Spinal cord (tissue), 10 donors: ENCODE data around the gene ARHGEF33. TPM values are rescaled to one million over a fixed set of nuclear protein-coding genes. Genes with fewer than 3 reads are reported as not detected.

Experiments
- DNase-seq, 6 donors: peaks; one replicate each; pipeline versions ENCODE4 v3.0.0 to v3.0.0-alpha.2; 2013 to 2015; ENCODE audit warnings: low spot score in 6 of 6, low read depth in 4 of 6
- H3K27ac ChIP-seq: one replicate; pipeline ENCODE4 v1.5.1; 2013; ENCODE audit warnings: low read depth, low read length, control low read depth
- H3K27me3 ChIP-seq: one replicate; pipeline ENCODE4 v1.6.1; 2013; ENCODE audit warnings: low read length; ENCODE audit not compliant: control insufficient read depth, insufficient read depth
- H3K36me3 ChIP-seq: one replicate; pipeline ENCODE4 v1.6.1; 2013; ENCODE audit warnings: low read length; ENCODE audit not compliant: control insufficient read depth, insufficient read depth
- H3K4me1 ChIP-seq: one replicate; pipeline ENCODE4 v1.6.1; 2013; ENCODE audit warnings: low read length; ENCODE audit not compliant: control insufficient read depth, insufficient read depth
- H3K4me3 ChIP-seq: one replicate; pipeline ENCODE4 v1.5.1; 2013; ENCODE audit warnings: low read depth, low read length, control low read depth
- H3K9me3 ChIP-seq: one replicate; pipeline ENCODE4 v1.6.1; 2013; ENCODE audit warnings: low read length; ENCODE audit not compliant: control insufficient read depth, insufficient read depth
- WGBS: methylation state at CpG from one replicate; pipeline ENCODE4 v1.1.5; 2013; ENCODE audit warnings: missing lambda C conversion rate; ENCODE audit not compliant: insufficient coverage; 5-methylcytosine and 5-hydroxymethylcytosine counted together
- polyA plus RNA-seq, 2 donors: library from polyadenylated mRNA; unstranded; fragments of 120-200 nt; gene quantifications; one replicate each; pipeline ENCODE4 v1.2.1, GENCODE V29; 2013; ENCODE audit not compliant: insufficient read length in 2 of 2
- total RNA-seq, 2 donors: library from RNA; depleted of rRNA in 1 of 2; stranded (reverse); fragments of 120-200 nt in 1 of 2; fragments of >200 nt in 1 of 2; gene quantifications; one replicate each; pipeline versions ENCODE4 v1.2.3 to v1.2.4, GENCODE V29; 2013 to 2014
- donor health status: healthy.

ARHGEF33 gene
- total and polyA plus RNA-seq, 4 donors = 4.0 to 5.5 (median 4.7) TPM

DNA sequence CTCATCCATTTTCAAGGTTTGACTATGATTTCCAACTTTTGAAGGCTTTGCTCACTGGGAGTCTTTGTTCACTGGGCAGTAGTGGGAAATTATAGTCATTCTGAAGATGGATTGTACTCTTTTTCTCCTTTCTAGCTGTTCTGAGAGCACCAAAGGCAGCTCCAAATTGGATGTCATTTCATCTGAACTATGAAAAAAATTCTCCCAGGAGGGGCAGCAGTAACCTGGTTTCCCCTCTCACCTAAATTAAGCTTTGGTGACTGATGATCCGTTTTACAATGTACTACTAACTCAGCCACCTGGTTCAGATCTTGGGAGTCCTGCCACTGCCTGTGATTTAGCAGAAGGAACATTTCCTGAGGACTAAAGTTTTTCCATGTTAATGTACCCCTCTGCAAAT is 17.6 kb downstream of the ARHGEF33 start:
- Histone ChIP-seq H3K9me3 (no peaks in the 10 kb centered on the region), H3K27me3 (no peaks in the 10 kb centered on the region), H3K27ac (no peak overlapping the region), H3K36me3 (no peaks in the 10 kb centered on the region), H3K4me3 (no peak overlapping the region), H3K4me1 (no peaks in the 10 kb centered on the region)
- peak in 1 of 6 donors; percentile 18 for DNase-seq
- no CpG with 5 or more reads among the region's 1 CpG for WGBS

DNA sequence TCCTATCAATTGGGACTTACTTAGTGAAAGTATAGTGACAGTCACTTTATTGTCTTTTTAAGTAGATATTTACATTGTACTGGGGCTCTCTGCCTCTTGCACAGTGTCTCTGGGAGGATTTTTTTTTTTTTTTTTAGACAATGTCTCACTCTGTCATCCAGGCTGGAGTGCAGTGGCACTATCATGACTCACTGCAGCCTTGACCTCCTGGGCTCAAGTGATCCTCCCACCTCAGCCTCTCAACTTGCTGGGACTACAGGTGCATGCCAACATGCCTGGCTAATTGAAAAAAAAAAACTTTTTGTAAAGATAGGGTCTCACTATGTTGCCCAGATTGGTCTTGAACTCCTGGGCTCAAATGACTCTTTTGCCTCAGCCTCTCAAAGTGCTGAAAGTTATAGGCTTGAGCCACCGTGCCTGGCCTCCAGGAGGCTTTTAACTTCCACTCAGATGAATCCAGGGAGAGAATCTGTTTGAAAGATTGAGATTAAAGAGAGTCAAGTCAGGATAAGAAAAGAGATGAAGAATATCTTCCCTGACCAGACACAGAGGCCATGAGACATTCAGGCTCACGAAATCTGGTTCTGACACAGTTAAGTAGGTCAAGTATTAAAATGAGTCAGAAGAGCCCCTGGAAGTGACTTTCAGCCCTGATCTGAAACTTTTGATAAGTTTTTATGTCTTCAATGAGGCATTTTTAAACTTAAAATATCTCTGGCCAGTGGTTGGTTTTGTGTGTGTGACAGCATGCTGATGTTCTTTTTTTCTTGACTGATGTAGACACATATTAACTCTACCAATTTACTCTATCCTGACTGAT is 18.3 kb downstream of the ARHGEF33 start:
- Histone ChIP-seq H3K4me1 (no peaks in the 10 kb centered on the region), H3K4me3 (no peak overlapping the region), H3K27me3 (no peaks in the 10 kb centered on the region), H3K27ac (no peak overlapping the region), H3K36me3 (no peaks in the 10 kb centered on the region), H3K9me3 (no peaks in the 10 kb centered on the region)
- 100% methylated on average over 1 of the region's 2 CpGs for WGBS
- no peak for DNase-seq

GRCh38 chr2:38909872-38910271 is 20.2 kb downstream of the ARHGEF33 start:
- Histone ChIP-seq H3K27me3 (no peaks in the 10 kb centered on the region), H3K36me3 (no peaks in the 10 kb centered on the region), H3K9me3 (no peaks in the 10 kb centered on the region), H3K4me3 (no peak overlapping the region), H3K27ac (no peak overlapping the region), H3K4me1 (no peaks in the 10 kb centered on the region)
- no CpG with 5 or more reads among the region's 1 CpG for WGBS
- no peak for DNase-seq

GRCh38 chr2:38911191-38911590 is 21.5 kb downstream of the ARHGEF33 start:
- H3K36me3 ChIP-seq = no peaks in the 10 kb centered on the region
- DNase-seq = peak in 1 of 6 donors; percentile 49
- H3K4me1 ChIP-seq = no peaks in the 10 kb centered on the region
- H3K27ac ChIP-seq = no peak overlapping the region
- H3K9me3 ChIP-seq = no peaks in the 10 kb centered on the region
- H3K27me3 ChIP-seq = no peaks in the 10 kb centered on the region
- no CpG with 5 or more reads among the region's 1 CpG for WGBS
- H3K4me3 ChIP-seq = no peak overlapping the region

DNA sequence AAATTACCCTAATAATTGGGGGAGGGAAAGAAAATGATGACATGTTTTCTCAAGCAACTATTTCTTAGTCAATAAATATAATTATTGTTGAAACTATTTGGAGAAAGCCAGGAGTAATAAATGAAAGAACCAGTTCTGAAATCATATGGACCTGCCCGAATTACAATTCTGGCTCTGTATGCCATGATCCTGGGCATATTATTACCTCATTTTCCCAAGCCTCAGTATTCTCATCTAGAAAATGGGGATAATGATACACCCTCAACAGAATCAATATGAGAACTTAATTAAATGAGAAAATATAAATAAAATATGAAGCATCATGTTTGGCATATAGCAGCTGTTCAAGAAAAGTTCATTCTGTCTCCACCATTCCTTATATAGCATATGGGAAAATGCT is 22.9 kb downstream of the ARHGEF33 start:
- no CpG with 5 or more reads among the region's 1 CpG for WGBS
- no peaks in the 10 kb centered on the region for H3K36me3 ChIP-seq
- H3K4me1 ChIP-seq = no peaks in the 10 kb centered on the region
- H3K27me3 ChIP-seq = no peaks in the 10 kb centered on the region
- H3K9me3 ChIP-seq = no peaks in the 10 kb centered on the region
- H3K27ac ChIP-seq = no peak overlapping the region
- no peak for DNase-seq
- no peak overlapping the region for H3K4me3 ChIP-seq

DNA sequence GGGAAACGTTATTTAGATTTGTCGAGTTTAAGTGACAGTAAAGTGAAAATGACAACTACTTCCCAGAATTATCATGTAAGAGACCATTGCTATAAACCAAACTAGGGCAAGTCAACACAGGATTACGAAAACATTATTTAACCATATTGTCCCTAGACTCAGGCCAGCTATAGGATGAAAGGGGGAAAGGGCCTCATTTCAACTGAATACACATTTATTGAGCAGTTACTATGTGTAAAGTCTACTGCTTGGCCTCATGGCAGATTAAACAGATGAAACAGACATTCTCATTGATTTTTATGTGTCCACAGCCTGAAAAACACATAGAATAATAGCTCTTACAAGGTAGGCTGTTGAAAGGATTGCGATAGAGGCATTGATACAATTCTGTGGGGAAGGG is 32.7 kb downstream of the ARHGEF33 start:
- H3K4me3 ChIP-seq = no peak overlapping the region
- no peak overlapping the region for H3K27ac ChIP-seq
- H3K36me3 ChIP-seq = no peaks in the 10 kb centered on the region
- 100% methylated on average over 1 of the region's 4 CpGs for WGBS
- no peaks in the 10 kb centered on the region for H3K9me3 ChIP-seq
- no peaks in the 10 kb centered on the region for H3K27me3 ChIP-seq
- no peak for DNase-seq
- H3K4me1 ChIP-seq = no peaks in the 10 kb centered on the region

- Histone ChIP-seq H3K4me1 (no peaks in the 10 kb centered on the region), H3K36me3 (no peaks in the 10 kb centered on the region), H3K27ac (no peak overlapping the region), H3K27me3 (no peaks in the 10 kb centered on the region), H3K9me3 (no peaks in the 10 kb centered on the region), H3K4me3 (no peak overlapping the region)
- no peak for DNase-seq
- no CpG with 5 or more reads among the region's 2 CpGs for WGBS
Observed at GRCh38 chr2:38922902-38923301, 33.2 kb downstream of the ARHGEF33 start.

DNA sequence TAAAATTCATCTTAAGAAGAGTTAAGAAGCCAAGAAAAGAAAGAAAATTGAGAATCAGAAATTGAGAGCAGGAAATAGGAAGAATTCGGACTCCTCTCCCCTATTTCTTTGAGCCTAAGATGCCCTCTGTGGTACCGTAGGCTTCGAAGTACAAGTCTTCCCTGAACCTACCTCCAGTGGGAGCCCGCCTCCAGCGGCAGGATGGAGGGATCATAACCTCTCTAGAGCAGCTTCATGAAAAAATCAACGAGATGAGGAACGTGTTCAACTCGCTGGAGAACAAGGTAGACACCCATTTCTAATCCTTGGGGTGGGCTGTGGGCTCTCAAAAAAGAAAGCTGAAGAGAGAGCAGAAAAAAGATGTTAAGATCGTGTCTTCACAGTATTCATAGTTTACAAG is 36.3 kb downstream of the ARHGEF33 start:
- H3K4me3 ChIP-seq = no peak overlapping the region
- no peaks in the 10 kb centered on the region for H3K36me3 ChIP-seq
- 56% methylated on average over 7 of the region's 9 CpGs for WGBS
- no peaks in the 10 kb centered on the region for H3K4me1 ChIP-seq
- no peak for DNase-seq
- H3K27ac ChIP-seq = no peak overlapping the region
- H3K9me3 ChIP-seq = no peaks in the 10 kb centered on the region
- H3K27me3 ChIP-seq = no peaks in the 10 kb centered on the region

- Histone ChIP-seq H3K36me3 (no peaks in the 10 kb centered on the region), H3K9me3 (no peaks in the 10 kb centered on the region), H3K4me1 (no peaks in the 10 kb centered on the region), H3K27ac (no peak overlapping the region), H3K4me3 (no peak overlapping the region), H3K27me3 (no peaks in the 10 kb centered on the region)
- DNase-seq = no peak
- WGBS = no CpG with 5 or more reads among the region's 2 CpGs
Observed at GRCh38 chr2:38930600-38930999, 40.9 kb downstream of the ARHGEF33 start.

GRCh38 chr2:38932586-38932985 is 42.9 kb downstream of the ARHGEF33 start:
- Histone ChIP-seq H3K9me3 (no peaks in the 10 kb centered on the region), H3K4me1 (no peaks in the 10 kb centered on the region), H3K27ac (no peak overlapping the region), H3K36me3 (no peaks in the 10 kb centered on the region), H3K27me3 (no peaks in the 10 kb centered on the region), H3K4me3 (no peak overlapping the region)
- no peak for DNase-seq
- WGBS = no CpG with 5 or more reads among the region's 1 CpG
